Measurements from ENCODE around the gene CDS1.
"Not testable (repeated sequence)": the region's sequence is repeated elsewhere in the genome, so short reads cannot be mapped to it uniquely, and the experiment has no call there.

Gene CDS1

DNA sequence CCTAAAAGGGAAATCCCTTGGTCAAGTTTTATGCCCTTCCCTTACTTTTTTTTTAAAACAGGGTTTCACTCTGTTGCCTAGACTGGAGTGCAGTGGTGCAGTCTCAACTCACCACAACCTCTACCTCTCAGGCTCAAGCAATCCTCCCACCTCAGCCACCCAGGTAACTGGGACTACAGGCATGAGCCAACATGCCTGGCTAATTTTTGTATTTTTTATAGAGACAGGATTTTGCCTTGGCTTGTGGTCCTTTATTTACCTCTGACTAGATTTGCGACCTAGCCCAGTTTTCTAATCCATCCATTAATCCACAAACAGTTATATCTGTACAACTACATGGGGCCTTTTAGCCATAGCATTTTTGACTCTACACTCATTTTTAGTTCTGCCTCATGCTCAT is 23.7 kb downstream of the CDS1 start:
- no peak for DNase-seq

DNA sequence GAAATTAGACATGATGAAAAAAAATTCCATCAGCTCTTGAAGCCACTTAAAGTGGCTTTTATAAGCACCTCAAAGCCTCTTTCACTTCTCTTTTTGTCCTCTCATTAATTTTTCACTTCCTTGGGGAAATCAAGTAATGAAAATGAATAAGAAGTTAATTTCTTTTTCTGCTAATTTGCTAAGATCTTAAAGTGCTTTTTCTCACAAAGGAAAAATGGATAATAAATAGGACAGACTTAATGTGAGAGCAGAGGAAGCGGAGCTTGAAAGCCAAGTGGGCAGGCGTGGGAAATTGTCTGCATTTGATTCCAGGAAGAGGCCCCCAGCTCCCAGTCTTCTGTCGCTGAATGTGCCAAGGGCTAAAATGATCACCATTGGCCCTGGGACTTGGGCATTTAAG is 28.6 kb downstream of the CDS1 start:
- no peak for DNase-seq

DNA sequence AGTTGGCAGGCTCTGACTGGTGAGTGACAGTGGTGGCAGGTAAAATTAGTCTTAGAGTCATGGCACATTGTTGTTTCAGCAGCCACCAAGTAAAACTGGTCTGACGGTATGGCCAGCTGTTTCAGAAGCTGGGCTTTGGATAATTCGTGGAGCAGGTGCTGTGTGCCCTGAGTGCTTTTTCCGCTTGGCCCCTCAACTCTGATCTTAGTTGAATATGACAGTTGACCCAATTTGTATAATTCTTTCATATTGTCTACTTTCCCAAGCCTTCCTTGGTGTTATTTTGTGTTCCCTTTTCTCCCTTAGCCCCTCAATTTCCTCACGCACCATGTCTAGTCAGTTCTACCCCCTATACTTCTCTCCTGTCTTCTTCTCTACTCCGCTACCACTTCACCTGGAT is 32.0 kb downstream of the CDS1 start:
- DNase-seq, result no peak

DNA sequence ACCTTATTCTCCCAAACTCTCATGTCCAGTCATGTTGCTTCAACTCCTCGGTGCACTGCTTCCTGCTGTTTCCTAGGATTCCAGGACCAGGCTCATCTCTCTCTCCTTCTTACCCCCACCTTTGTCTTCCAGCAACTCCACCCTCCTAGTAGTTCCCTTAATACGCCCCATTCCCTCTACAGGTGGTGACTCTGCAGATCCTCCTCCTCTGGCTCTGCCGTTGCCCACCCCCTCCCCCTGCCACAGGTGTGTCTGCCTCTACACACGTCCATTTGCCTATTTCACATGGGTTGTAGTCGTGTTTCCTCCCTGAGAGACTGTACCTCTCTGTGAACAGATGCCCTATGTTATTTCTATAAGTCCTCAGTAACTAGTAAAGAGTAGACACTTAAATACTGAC is 32.4 kb downstream of the CDS1 start:
- DNase-seq, result no peak

DNA sequence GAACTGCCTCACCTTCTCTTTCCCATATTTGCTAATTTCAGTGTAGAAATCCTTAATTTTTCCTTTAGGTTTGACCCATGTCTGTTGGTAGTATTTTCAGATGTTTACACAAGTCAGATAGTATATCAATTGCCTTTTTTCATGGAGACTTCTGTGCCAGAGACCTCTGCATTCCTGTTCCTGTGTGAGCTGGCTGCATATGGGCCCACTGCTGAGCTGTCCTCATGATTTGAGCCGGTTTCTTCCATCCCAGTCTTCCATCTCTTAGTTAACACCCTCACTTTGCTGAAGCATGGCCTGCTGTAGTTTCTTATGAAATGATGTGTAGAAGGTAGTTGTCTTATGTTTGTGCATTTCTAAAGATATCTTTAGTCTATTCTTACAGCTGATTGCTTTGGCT is 40.0 kb downstream of the CDS1 start:
- no peak for DNase-seq

DNA sequence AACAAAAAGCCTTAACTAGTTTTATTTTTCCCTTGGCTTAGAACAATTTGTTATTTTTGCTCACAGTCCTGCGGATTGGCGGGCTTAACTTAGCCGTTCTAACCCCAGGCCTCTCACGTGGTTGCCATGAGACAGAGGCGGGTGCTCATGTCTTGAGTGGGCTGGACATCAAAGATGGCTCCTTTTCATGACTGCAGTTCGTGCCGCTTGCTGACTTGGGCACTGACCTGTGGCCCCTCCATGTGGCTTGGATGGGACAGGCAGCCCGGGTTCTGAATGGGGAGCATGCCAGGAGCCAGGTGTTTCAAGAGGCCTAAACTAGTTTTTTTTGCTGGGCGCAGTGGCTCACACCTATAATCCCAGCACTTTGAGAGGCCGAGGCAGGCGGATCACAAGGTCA is 40.7 kb downstream of the CDS1 start:
- no peak for DNase-seq

DNA sequence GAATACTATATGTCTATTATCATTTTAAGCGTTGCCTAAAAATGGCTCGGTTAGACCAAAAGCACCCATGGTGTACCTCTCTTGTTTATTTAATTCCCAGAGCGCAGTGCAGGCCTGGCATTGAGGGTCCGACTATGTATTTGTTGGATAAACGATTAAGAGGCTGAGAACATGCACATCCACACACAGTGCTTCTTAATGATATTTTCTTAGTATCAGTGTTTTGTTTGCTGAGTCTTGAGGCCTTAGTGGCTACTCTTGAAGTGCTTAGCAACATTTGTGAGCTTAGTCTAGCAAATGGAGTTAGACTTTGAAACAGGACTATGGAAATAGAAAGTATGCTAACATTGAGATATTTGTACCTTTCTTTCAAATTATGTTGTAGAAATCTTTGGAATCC is 43.7 kb downstream of the CDS1 start:
- DNase-seq, result no peak

GRCh38 chr4:84631573-84631972 is 48.6 kb downstream of the CDS1 start:
- no peak for DNase-seq

DNA sequence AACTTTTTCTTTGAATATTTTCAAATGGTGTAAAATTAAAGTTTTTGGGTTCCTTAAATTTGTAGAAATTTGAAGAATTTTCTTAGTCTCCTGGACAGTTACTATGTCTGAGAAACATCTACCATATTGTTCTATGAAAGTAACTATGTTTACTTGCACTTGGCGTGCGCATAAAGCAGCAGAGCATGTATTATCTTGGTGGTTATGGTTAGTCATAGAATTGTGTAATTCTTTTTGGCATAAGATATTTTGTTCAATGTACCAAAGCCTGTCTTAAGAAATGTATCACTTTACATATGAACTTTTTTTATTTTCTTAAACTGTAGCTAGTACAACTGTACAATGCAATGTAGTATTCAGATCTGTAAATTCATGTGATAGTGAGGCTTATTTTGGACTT is 49.2 kb downstream of the CDS1 start:
- DNase-seq, result no peak

GRCh38 chr4:84634961-84635360 is 52.0 kb downstream of the CDS1 start:
- DNase-seq, result no peak

DNA sequence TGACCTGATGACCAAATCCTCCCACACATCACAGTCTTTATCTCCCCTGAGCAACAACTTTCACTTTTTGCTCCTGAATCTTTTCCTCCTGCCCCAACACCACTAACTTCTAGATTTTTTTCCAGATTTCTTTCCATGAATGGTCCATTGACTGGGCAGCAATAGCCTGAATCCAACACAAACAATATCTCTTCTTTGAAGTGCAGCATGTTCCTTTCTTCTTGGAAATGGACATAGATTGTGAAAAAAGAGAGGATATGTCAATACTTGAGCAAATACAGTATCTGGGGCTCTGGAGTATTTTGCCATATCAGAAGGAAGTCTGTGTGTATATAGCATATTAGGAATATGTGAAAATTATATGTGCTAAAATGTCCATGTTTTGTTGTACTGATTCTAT is 55.2 kb downstream of the CDS1 start:
- DNase-seq, result no peak

DNA sequence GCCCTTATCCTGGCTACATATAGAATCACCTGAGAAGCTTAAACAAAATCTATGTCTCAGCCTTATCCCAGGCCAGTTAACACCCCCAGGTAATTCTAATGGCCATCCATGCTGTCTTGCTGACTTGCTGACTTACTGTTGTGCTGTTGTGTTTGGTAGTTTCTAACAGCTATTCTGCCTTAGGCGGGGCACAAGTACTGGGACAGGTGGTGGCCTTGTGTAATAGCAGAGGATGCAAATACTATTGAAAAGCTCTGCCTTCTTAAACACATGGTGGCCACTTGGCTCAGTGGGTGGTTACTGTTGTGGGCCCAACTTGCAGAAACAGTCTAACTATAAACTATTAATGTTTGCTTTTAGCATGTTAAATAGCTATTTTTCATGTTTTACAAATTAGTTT is 56.2 kb downstream of the CDS1 start:
- DNase-seq, result no peak

DNA sequence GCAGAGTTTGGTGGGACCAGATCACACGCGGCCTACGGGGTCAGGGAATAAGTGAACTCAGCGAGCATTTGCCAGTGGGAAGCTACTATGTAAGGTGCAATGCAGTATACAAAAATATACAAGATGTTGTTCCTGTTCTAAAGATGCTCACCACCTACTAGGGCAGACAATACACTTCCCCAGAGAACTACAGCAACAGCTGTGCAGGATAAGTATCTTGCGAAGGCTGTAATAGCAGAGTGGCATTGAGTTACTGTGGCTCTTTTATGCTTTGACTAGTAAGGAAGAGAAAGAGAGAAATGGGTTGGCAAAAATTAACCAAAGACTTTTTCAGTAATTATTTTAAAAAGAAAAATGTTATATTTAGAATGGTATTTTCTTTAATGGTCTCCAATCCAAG is 61.2 kb downstream of the CDS1 start:
- DNase-seq, result no peak

DNA sequence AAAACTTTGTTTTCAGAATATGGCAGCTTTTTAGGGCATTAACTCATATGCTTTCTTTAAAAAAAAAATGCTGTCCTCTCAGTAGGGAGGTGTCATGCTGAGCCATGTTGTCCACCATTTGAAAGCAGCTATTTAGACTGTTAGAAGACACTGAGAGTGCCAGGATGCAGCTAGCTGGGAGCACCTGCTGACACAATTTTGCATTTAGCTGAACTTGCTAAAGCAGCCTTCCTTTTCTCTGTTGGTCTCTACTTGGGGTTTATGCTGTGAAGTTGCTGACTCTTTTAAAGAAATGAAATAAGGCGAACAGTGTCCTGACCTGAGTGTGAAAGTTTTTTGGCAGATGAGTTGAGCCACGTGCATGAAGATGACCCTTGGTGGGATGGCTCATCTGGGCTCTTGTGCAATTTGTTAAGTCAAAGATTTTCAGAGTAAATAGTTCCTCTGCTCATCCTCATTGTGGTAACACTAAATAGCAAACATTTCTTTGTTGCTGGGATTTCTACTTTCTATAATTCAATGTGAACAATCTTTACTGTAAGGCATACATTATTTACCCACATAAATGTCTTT is 64.5 kb downstream of the CDS1 start:
- no peak for DNase-seq

- DNase-seq, result no peak
Measured at GRCh38 chr4:84648178-84648577, 65.3 kb downstream of the CDS1 start.

- no peak for DNase-seq
Measured at GRCh38 chr4:84648863-84649647, 66.1 kb downstream of the CDS1 start.

DNA sequence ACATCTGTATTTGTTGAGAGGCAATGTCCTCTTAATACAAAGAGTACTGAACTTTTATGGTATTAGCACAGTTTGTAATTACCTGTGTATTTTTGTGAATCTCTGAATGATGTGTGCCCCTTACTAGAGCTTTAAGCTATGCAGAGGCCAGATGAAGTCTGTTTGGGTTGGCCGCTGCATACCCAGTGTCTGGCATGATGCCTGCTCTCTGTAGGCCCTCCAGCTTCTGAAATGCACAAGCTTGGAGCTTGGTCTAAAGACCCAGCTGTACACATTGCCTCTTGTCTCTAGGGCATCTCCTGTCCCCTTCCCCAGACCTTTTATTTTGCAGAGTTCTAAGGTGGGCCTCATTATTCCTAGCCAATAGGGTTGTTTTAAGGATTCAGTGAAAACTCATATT is 68.6 kb downstream of the CDS1 start:
- DNase-seq, result no peak

DNA sequence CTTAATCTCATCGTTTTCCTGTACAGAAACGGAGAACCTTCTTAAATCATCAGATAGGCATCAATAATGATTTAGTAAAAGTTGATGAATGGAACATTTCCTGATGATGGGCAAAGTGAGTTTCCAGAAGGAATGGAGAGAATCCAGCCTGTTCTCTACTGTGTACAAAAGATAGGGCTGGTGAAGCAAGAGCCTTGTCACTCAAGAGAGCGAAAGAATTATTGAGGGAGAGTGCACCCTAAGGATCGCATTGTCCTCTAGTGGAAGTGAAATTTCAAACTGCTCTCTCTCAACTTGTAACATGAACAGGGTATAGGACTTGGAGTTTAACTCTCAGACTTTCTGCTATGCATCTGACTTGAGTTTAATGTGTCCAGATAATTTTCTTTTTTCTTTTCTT is 69.6 kb downstream of the CDS1 start:
- no peak for DNase-seq

GRCh38 chr4:84660606-84661005 is 77.7 kb downstream of the CDS1 start:
- no peak for DNase-seq

DNA sequence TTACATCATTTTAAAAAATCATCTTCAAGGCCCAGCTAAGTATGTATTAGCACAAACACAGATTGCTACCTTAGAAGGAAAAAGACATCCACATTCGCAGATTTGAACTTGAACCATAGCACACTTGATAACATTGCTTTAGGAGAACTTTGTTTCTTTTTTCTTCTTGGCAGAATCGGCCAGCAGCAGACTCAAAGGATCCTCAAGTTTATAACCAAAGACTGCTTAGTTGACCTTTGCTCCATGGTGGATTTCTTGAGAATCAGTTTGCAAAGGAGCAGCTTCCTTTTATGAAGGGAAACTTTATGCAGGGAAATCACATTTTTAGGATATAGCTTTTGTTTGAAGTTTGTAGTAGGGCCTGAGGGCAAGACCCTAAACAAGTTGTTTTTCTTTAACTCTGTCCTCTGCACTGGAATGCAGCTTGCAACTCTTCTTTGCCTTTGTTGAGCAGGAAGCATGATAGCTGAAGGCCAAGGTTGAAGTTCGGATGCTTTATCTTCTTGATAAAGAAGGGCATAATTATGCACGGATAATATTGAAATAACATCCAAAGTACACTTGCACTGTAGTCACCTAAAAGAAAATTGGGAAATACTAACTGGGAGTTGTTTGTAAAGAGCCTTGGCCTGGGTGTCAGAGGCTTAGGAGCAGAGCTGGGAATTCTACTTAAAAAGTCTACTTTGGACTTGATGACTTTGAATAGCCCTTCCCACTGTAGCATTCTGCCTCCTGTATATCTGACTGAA is 78.4 kb downstream of the CDS1 start:
- no peak for DNase-seq

DNA sequence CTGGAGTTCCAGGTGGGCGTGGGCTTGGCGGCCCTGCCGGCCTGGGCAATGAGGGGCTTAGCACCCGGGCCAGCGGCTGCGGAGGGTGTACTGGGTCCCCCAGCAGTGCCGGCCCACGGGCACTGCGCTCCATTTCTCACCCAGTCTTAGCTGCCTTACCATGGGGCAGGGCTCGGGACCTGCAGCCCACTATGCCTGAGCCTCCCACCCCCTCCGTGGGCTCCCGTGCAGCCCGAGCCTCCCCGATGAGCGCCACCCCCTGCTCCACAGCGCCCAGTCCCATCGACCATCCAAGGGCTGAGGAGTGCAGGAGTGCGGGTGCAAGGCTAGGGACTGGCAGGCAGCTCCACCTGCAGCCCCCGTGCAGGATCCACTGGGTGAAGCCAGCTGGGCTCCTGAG is 81.8 kb downstream of the CDS1 start:
- DNase-seq, result not testable (repeated sequence)

- no peak for DNase-seq
Measured at GRCh38 chr4:84666439-84666838, 83.5 kb downstream of the CDS1 start.

GRCh38 chr4:84669201-84669600 is 86.3 kb downstream of the CDS1 start:
- no peak for DNase-seq

All from hypothalamus (tissue), 51 donors.